ENCODE measurements around the gene ANTXR2. TPM values are rescaled to one million over a fixed set of nuclear protein-coding genes. Genes with fewer than 3 reads are reported as not detected.

ANTXR2 gene
- polyA plus RNA-seq, 5 donors = 48.1 to 76.4 (median 65.5) TPM

DNA sequence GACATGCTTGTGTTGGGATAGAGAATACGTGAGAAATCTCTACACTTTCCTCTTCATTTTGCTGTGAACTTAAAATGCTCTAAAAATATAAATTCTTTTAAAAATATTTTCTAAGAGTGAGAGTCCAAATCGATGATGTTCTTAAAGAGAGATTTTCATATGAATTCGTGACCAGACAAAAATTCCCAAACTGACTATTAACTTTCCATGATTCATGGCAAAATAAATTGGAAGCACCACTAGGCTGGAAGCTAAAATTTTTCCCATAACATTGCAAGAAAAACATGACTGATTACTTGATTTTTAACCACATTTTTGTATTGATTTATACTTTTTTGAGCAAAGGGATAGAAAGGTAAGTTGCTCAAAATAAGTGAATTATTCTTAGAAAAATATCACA is 201.1 kb downstream of the ANTXR2 start:
- DNase-seq = no peak

GRCh38 chr4:79869597-79870237 is 203.3 kb downstream of the ANTXR2 start:
- no peak for DNase-seq

- no peak for DNase-seq
Observed at GRCh38 chr4:79865201-79865597, 207.8 kb downstream of the ANTXR2 start.

- DNase-seq = peak in 1 of 2 donors; percentile 16
Observed at GRCh38 chr4:79864500-79865200, 208.4 kb downstream of the ANTXR2 start.

GRCh38 chr4:79863333-79863732 is 209.7 kb downstream of the ANTXR2 start:
- no peak for DNase-seq

- peak in 1 of 2 donors; percentile 13 for DNase-seq
Observed at GRCh38 chr4:79862821-79863220, 210.2 kb downstream of the ANTXR2 start.

DNA sequence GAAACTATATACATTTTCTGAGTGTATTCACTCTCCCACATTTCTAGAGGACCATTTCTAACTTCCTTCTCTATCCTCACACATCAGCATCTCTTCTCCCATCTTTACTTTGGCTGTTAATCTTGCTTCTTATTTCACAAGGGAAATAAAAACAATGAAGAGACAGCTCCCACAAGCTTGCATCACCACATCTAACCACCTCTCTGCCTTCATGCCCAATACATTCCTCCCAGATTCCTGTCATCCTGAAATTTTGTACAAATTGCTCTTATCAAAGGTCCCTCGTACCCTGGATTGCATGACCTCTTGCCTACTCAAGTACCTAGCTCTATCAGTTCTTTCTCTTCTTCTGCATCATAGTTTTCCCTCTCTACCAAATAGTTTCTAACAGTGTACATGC is 215.2 kb downstream of the ANTXR2 start:
- no peak for DNase-seq

DNA sequence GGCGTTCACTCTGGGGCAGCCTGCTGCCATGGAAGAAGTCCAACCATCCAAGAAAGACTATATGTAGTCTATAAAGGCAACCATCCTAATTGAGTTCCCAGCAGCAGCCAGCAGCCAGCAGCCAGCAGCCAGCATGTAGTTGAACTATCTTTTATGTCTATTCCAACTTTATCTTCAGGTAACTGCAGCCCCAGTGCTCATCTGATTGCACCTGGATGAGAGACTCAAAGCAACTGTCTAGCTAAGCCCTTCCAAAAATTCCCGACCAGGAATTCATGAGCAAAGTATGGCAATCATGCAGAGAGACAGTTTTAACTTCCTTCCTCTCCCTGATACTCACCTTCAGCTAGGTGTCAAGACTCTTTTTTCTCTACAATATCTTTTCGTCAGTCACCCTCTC is 216.8 kb downstream of the ANTXR2 start:
- DNase-seq = no peak

DNA sequence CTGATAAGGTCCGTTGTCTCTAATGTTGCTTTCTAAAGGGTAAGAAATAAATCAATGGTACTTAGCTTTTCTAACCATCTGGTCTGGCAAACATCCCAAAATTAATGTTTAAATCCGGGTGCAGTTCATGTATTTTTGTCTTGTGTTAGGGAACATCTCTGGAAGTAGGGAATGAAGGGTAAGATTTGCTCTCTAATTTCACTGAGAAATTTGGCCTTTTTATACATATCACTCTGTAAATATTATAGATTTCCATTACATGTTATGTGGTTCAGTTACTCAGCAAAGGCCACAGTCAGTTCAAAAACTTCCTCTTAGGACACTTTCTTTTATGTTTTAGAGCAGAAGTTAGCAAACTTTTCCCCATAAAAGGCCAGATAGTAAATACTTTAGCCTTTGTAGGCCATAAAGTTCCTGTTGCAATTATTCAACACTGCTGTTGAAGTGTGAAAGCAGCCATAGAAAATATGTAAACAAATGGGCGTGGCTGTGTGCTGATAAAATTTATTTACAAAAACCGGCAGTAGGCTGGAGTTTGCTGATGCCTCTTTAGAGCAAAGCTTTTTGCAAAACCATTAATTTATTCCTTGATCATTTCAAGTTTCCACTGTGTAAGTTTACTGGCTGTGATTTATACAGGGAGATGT is 218.1 kb downstream of the ANTXR2 start:
- DNase-seq = peak; percentile 19 to 23

- DNase-seq = no peak
Observed at GRCh38 chr4:79852305-79852730, 220.7 kb downstream of the ANTXR2 start.

DNA sequence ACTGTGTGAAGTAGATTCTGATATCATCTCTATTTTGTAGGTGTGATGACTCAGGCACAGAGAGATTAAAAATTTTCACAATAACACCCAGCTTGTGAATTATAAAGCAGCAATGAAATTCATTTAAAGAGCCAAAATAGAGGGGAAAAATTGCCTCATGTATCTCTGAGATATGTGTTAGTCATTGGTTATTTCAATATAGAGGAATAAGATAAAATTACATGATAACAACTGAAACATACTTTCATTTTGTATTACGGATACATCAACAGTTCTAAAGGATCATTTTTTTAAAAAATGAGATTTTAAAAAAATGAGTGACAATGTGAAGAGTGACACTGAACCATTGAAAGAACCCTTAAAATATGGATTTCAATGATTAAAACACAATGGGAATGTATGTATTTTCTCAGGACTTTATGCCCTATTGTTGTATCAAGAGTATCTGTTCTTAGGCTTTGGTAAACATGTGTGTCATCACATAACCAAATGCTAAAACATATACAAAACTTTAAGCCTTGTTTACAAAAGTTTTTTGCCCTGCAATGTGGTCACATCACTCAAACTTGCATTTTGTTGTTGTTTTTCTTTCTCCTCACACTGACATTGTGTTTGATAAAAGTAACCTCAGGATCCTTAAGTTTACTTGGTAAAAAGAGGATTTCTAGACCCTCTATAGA is 221.3 kb downstream of the ANTXR2 start:
- DNase-seq = no peak

Other genes starting within 250 kb of the ANTXR2 start
- 1 to 10 TPM in 1 of 5 donors, under 1 TPM in 4; 0.35 to 1.5 (median 0.62) TPM for gene PRDM8, start 124.3 kb upstream of the ANTXR2 start, polyA plus RNA-seq (ENCODE audit: insufficient read depth in 1 of 5, insufficient read length in 5 of 5, low replicate concordance in 1 of 5)
- under 1 TPM in 2 of 5 donors, not detected in 3; 0.03 to 0.04 TPM for gene FGF5, start 193.4 kb upstream of the ANTXR2 start, polyA plus RNA-seq (ENCODE audit: insufficient read depth in 1 of 5, insufficient read length in 5 of 5, low replicate concordance in 1 of 5)